SK-N-SH treated with all-trans-retinoic acid at 6 μM for 48 hours (cell line): Measurements from ENCODE around the gene CLDND2.

Source experiments
- ATAC-seq: fragments of 200-7000 bp; cut with Tn5 transposase; 3 replicates; pipeline ENCODE4 v1.9.1; 2020; ENCODE audit warnings: mild to moderate bottlenecking, moderate library complexity
- ARNTL ChIP-seq: fragments of 450-650 bp; formaldehyde crosslinking; IDR thresholded peaks from 2 replicates; pipeline ENCODE4 v1.5.0; 2020; ENCODE audit warnings: low read depth, mild to moderate bottlenecking, moderate library complexity, borderline replicate concordance
- BACH2 ChIP-seq: fragments of 250-450 bp; sonication (Bioruptor Pico); IDR thresholded peaks from 2 replicates; pipeline ENCODE4 v1.9.0; 2021; ENCODE audit warnings: mild to moderate bottlenecking, borderline replicate concordance
- CREB5 ChIP-seq: fragments of 250-450 bp; sonication (Bioruptor Pico); IDR thresholded peaks from 2 replicates; pipeline ENCODE4 v1.5.1; 2020; ENCODE audit warnings: low read depth, mild to moderate bottlenecking, moderate library complexity
- CSDC2 ChIP-seq: fragments of 250-450 bp; sonication (Bioruptor Pico); IDR thresholded peaks from 2 replicates; pipeline ENCODE4 v1.5.0; 2020; ENCODE audit warnings: mild to moderate bottlenecking, moderate library complexity
- CSRNP3 ChIP-seq: fragments of 250-450 bp; sonication (Bioruptor Pico); IDR thresholded peaks from 2 replicates; pipeline ENCODE4 v1.5.1; 2021; ENCODE audit warnings: mild to moderate bottlenecking, moderate library complexity
- GLIS3 ChIP-seq: fragments of 250-450 bp; sonication (Bioruptor Pico); IDR thresholded peaks from 2 replicates; pipeline ENCODE4 v1.5.0; 2020; ENCODE audit warnings: mild to moderate bottlenecking, moderate library complexity
- OSR1 ChIP-seq: fragments of 250-450 bp; sonication (Bioruptor Pico); IDR thresholded peaks from 2 replicates; pipeline ENCODE4 v1.8.0; 2022; ENCODE audit warnings: moderate library complexity, mild to moderate bottlenecking, inconsistent platforms
- PATZ1 ChIP-seq: fragments of 250-450 bp; sonication (Bioruptor Pico); IDR thresholded peaks from 2 replicates; pipeline ENCODE4 v1.8.0; 2020; ENCODE audit warnings: mild to moderate bottlenecking, moderate library complexity, borderline replicate concordance
- POU6F1 ChIP-seq: fragments of 250-450 bp; sonication (Bioruptor Pico); IDR thresholded peaks from 2 replicates; pipeline ENCODE4 v1.8.0; 2021; ENCODE audit warnings: low read depth, mild to moderate bottlenecking, moderate library complexity, borderline replicate concordance
- PPARA ChIP-seq: fragments of 250-450 bp; sonication (Bioruptor Pico); IDR thresholded peaks from 2 replicates; pipeline ENCODE4 v1.5.0; 2020; ENCODE audit warnings: mild to moderate bottlenecking, borderline replicate concordance
- RARB ChIP-seq: fragments of 250-450 bp; sonication (Bioruptor Pico); IDR thresholded peaks from 2 replicates; pipeline ENCODE4 v1.8.0; 2021; ENCODE audit warnings: mild to moderate bottlenecking, moderate library complexity
- SNAI2 ChIP-seq: fragments of 250-450 bp; sonication (Bioruptor Pico); IDR thresholded peaks from 2 replicates; pipeline ENCODE4 v1.5.0; 2020; ENCODE audit warnings: mild to moderate bottlenecking, moderate library complexity
- TCF4 ChIP-seq: fragments of 250-450 bp; sonication (Bioruptor Pico); IDR thresholded peaks from 2 replicates; pipeline ENCODE4 v1.8.0; 2021; ENCODE audit warnings: mild to moderate bottlenecking, moderate library complexity, borderline replicate concordance
- TOX ChIP-seq: fragments of 250-450 bp; sonication (Bioruptor Pico); IDR thresholded peaks from 2 replicates; pipeline ENCODE4 v1.8.0; 2021; ENCODE audit warnings: mild to moderate bottlenecking, moderate library complexity, borderline replicate concordance
- TSHZ2 ChIP-seq: fragments of 250-450 bp; sonication (Bioruptor Pico); IDR thresholded peaks from 2 replicates; pipeline ENCODE4 v1.5.0; 2020; ENCODE audit warnings: mild to moderate bottlenecking, moderate library complexity
- ZC3H10 ChIP-seq: fragments of 250-450 bp; sonication (Bioruptor Pico); IDR thresholded peaks from 2 replicates; pipeline ENCODE4 v1.5.1; 2021; ENCODE audit warnings: mild to moderate bottlenecking, moderate library complexity
- ZNF565 ChIP-seq: fragments of 450-650 bp; formaldehyde crosslinking; conservative IDR thresholded peaks from 2 replicates; pipeline ENCODE4 v1.5.0; 2020; ENCODE audit warnings: low read depth, mild to moderate bottlenecking, moderate library complexity
- ZNF70 ChIP-seq: fragments of 450-650 bp; formaldehyde crosslinking; IDR thresholded peaks from 2 replicates; pipeline ENCODE4 v1.5.0; 2020; ENCODE audit warnings: mild to moderate bottlenecking, moderate library complexity

CLDND2 gene

GRCh38 chr19:51387924-51388389, 19.2 kb upstream of the CLDND2 start, which contains the start of gene LIM2:
LIM2 (minus strand) TSS chr19:51387974; CDS start chr19:51387443, 531 bp downstream.
- no peak for TF ChIP-seq ZC3H10 (CRISPR knock-in tag)
- ATAC-seq = no peak

GRCh38 chr19:51386882-51387520, 18.2 kb upstream of the CLDND2 start:
- TF ChIP-seq CSDC2 (CRISPR knock-in tag) (no peak), RARB (CRISPR knock-in tag) (no peak), GLIS3 (CRISPR knock-in tag) (no peak), CREB5 (CRISPR knock-in tag) (no peak), SNAI2 (CRISPR knock-in tag) (no peak), ZNF565 (no peak), ZC3H10 (CRISPR knock-in tag) (no peak), TSHZ2 (no peak), PPARA (CRISPR knock-in tag) (no peak), POU6F1 (CRISPR knock-in tag) (no peak), CSRNP3 (CRISPR knock-in tag) (no peak), ARNTL (CRISPR knock-in tag) (no peak), ZNF70 (CRISPR knock-in tag) (no peak), TOX (no peak), PATZ1 (CRISPR knock-in tag) (no peak)
- no peak for ATAC-seq

- no peak for ATAC-seq
- no peak for TF ChIP-seq PPARA (CRISPR knock-in tag)
- TF ChIP-seq RARB (CRISPR knock-in tag) = no peak
- TF ChIP-seq TOX = no peak
- no peak for TF ChIP-seq OSR1 (CRISPR knock-in tag)
These were observed 13.2 kb upstream of the CLDND2 start for GRCh38 chr19:51382004-51382403.

GRCh38 chr19:51380379-51380778, 11.6 kb upstream of the CLDND2 start:
- no peak for TF ChIP-seq BACH2 (CRISPR knock-in tag)
- TF ChIP-seq POU6F1 (CRISPR knock-in tag) = no peak
- no peak for TF ChIP-seq TCF4 (CRISPR knock-in tag)
- TF ChIP-seq CSRNP3 (CRISPR knock-in tag) = no peak
- TF ChIP-seq ZNF70 (CRISPR knock-in tag) = no peak
- ATAC-seq = no peak
